Stimulated activated CD4-positive, alpha-beta T cell treated with anti-CD3 and anti-CD28 coated beads, TNF-alpha, amount 100 ng/mL, for 4 hours (primary cell): ENCODE data around the gene FOXK1.
"Not testable (repeated sequence)": the region's sequence is repeated elsewhere in the genome, so short reads cannot be mapped to it uniquely, and the experiment has no call there.

Experiments
- DNase-seq, 3 experiments: peaks; one replicate each; pipeline ENCODE4 v3.0.0-alpha.2; 2020; ENCODE audit warnings: low read depth in 3 of 3

Gene FOXK1

DNA sequence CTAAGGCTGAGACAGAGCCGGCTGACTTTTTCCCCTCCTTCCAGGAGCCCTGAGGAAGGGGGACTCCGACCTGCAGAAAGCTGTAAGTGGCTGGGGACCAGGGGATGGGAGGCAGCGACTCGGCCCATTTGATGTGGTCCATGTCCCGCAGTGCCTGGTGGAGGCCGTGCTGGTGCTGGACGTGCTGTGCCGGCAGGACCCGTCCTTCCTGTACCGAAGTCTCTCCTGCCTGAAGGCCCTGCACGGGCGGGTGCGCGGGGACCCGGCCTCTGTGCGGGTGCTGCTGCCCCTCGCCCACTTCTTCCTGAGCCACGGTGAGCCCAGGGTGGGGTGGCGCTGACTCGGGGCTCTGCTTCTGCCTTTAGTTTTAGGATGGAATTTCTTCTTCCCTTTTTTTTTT is 103.3 kb downstream of the FOXK1 start:
- no peak for DNase-seq

DNA sequence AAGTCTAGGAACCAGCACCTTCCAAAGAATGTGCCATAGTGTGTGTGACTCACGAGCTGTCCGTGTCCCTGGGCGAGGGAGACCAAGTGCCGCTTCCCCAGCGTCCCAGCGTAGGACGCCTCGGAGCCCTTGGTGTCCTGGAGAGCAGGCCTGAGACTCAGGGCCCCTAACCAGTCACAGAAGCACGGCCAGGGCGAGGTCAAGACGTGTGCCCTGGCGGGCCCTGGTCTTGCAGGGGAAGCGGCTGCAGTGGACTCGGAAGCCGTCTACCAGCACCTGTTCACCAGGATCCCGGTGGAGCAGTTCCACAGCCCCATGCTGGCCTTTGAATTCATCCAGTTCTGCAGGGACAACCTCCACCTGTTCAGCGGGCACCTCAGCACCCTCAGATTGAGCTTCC is 103.9 kb downstream of the FOXK1 start:
- no peak for DNase-seq

DNA sequence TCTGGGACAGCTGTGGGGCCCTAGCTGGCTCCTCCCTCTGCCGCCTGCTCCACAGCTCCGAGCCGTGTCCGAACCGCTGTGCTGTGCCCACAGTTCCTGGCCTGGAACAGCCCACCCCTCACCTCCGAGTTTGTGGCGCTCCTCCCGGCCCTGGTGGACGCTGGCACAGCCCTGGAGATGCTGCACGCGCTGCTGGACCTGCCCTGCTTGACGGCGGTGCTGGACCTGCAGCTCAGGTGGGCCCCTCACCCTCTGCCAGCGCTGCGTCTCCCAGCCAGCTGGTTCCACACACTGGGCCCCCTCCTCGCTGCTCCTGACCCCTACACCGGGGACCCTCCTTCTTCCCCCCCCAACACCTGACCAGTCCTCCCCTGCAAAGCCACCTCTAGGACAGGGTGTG is 105.4 kb downstream of the FOXK1 start:
- DNase-seq = no peak

- no peak for DNase-seq
These were observed 106.0 kb downstream of the FOXK1 start for GRCh38 chr7:4787947-4788626.

GRCh38 chr7:4788627-4789189 is 106.6 kb downstream of the FOXK1 start:
- no peak for DNase-seq

GRCh38 chr7:4789194-4790077 is 107.3 kb downstream of the FOXK1 start:
- no peak for DNase-seq

DNA sequence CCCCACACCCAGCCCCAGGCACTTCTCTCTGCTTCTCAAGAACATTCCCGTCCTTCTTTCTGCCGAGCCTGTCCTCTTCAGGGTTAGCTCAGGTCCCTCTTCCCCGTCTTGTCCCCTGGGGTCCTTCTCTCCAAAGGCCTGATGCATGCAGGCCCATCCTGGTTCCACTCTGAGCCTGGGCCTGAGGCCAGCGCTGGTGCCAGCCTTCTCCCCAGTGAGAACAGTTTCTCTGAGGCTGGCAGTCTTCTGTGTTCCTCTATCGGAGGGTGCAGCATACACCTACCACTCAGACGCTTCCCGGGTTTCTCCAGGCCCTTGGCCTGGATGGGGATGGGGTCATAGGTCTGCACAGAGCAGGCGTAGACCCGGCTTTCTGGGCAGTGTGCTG is 108.0 kb downstream of the FOXK1 start:
- DNase-seq = no peak

DNA sequence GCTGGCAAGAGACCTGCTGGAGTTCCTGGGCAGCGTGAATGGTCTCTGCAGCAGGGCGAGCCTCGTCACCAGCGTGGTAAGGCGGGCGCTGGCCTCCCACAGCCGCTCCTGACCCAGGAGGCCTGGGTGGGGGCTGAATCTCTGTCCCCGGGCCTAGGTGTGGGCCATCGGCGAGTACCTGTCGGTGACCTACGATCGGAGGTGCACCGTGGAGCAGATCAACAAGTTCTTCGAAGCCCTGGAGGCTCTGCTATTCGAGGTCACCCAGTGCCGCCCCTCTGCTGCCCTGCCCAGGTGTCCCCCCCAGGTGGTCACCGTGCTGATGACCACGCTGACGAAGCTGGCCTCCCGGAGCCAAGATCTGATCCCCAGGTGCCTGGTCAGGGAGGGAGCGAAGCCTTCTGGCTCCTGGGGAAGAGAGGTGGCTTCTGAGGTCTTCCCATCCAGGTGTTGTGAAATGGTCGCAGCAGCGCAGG is 108.5 kb downstream of the FOXK1 start:
- no peak for DNase-seq

- DNase-seq = no peak
These were observed 109.1 kb downstream of the FOXK1 start for GRCh38 chr7:4791101-4791737.

- DNase-seq = peak; percentile 64 to 72 (median 68)
These were observed 109.8 kb downstream of the FOXK1 start for GRCh38 chr7:4791738-4792536.

GRCh38 chr7:4792537-4793126 is 110.5 kb downstream of the FOXK1 start:
- no peak for DNase-seq

- not testable (repeated sequence) for DNase-seq
These were observed 111.4 kb downstream of the FOXK1 start for GRCh38 chr7:4793385-4793993.

GRCh38 chr7:4794171-4794570 is 112.1 kb downstream of the FOXK1 start:
- not testable (repeated sequence) for DNase-seq

GRCh38 chr7:4794591-4795350 is 112.7 kb downstream of the FOXK1 start:
- DNase-seq = no peak

GRCh38 chr7:4796453-4796852 is 114.4 kb downstream of the FOXK1 start:
- no peak for DNase-seq

DNA sequence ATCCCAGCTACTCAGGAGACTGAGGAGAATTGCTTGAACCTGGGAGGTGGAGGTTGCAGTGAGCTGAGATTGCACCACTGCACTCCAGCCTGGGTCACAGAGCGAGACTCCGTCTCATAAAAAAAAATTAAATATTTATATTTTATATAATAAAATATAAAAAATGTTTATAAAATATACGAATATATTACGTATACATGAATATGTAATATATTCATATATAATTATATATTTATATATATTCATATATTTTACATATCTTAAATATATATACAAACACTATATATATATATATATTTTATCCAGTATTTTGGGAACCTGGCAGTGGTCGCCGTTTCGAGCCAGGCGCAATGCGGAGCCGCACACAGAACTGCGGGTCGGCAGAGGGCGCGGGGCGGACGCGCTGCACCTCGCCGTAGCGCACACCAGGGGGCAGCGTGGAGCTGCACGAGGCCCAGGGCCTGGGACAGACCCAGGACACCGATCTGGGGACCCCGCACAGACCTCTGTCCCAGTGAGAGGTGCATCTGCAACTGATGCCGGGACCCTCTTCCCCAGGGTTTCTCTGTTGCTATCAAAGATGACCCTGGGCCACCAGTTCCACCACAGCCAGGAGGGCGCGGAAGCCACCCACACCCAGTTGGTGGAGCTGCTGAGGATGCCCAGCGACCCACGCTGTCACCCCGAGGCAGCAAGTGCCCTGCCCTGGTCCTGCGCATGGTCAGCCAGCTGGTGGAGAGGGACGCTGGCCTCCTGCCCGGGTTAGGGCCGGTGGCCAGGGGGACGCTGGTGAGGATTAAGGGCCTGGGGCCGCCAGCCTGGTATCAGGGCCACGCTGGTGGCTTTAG is 116.0 kb downstream of the FOXK1 start:
- DNase-seq = peak in 2 of 3 experiments; percentile 41 to 52

DNA sequence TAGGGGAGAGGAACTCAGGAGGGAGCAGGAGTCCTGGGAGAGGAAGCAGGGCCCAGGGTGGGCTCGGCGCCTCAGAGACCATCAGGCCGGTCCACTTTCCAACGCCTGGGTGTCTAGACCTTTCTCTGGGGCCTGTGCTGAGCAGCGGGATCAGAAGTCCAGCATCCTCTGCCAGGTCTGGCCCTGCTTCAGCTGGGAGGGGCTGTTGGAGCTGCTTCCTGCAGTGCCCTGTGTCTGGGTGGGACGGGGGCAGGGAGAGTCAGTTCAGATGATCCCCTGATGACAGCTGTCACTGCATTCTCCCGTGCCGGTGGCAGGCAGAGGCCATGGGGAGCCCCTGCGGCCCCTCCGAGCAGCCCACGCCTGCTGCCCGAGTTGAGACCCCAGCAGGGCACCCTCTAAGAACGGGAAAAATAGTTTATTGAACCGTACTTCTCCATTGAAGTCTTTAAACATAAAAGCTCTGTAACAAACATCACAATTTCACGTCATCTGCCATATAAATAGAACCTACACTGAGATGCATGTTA is 116.7 kb downstream of the FOXK1 start:
- DNase-seq = no peak

DNA sequence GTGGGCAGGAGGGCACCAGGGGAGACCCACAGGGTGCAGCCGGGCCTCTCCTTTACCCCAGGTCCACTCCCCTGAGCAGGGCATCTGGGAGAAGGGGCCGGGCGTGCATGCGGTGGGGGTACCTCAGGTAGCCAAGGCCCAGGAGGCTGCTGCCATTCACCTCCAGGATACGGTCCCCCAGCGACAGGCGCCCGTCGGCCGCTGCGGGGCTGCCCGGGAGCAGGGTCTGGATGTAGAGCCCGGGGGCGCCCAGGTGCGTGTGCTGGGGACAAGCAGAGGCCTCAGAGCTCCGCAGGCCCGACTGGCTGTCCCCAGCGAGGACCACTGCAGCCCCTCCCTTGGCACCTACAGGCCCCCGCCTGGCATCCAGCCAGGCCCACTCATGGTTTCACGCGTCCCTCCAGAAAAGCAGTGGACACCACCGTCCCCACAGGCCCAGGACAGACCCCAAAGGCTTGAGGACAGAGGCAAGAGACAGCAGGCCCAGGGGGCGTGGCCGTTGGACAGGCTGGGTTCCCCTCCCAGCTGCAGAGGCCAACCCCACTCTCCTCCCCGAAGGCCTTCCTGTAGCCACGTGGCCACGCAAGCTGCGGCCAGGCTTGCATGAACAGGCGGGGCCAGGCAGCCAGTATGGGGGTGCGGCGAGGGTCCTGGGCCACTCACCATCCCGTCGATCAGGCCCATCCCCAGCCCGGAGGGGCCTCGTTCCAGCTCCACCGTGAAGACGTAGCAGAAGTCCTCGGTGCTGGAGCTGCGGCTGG is 117.6 kb downstream of the FOXK1 start:
- DNase-seq = no peak
